ENCODE results near the gene KLK13. TPM values are rescaled to one million over a fixed set of nuclear protein-coding genes. Genes with fewer than 3 reads are reported as not detected.

The KLK13 gene
- total RNA-seq, 2 experiments from 2014 or later: not detected

DNA sequence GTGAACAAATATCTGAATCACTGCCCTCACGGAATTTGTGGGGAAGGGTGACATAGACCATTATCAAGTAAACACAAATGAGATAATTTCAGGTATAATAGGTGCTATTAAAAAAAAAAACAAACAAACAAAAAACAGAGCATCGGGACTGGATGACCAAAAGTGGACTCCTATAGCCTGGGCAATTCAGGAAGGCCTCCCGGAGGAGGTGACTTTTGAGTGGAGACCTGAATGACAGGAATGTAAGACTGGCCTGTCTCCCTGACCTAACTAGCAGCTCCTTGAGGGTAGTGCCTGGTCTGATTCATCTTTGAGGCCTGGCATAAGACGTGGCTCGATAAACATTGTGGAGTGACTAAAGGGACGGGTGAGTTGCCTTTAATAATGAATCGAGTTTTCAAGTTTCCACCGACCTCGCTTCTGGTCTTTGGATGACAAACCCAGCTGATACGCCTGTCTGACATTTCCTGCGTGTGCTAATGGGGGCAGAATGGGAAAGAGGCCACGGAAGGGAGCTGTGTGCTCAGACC, 52.2 kb downstream of the KLK13 start:
- intact Hi-C loops (cut with micrococcal nuclease): no loop called here

GRCh38 chr19:51010066-51010795, 54.7 kb downstream of the KLK13 start:
- peaks cover 25% of the 10 kb centered on the region for H3K27me3 Mint-ChIP-seq
- H3K36me3 Mint-ChIP-seq (ENCODE audit: low read depth): no peaks in the 10 kb centered on the region
- no peaks in the 10 kb centered on the region for H3K9me3 Mint-ChIP-seq
- CTCF ChIA-PET: no interaction called here
- ATAC-seq (no peak), DNase-seq (no peak)
- H3K4me1 Mint-ChIP-seq (ENCODE audit: low read depth): no peaks in the 10 kb centered on the region
- no peak overlapping the region for H3K27ac Mint-ChIP-seq
- H3K4me3 Mint-ChIP-seq: no peak overlapping the region
- TF ChIP-seq CTCF (IDR thresholded peaks at IDR 0.05): no peak
- intact Hi-C loops (cut with micrococcal nuclease): no loop called here
- POLR2A ChIA-PET: no interaction called here

More for the DNA sequence above, 52.2 kb downstream of the KLK13 start:
- DNase-seq: no peak
- TF ChIP-seq CTCF (IDR thresholded peaks at IDR 0.05): no peak
- H3K4me3 Mint-ChIP-seq: no peak overlapping the region
- ATAC-seq: no peak
- ChIA-PET CTCF (no interaction called here), POLR2A (no interaction called here)
- H3K4me1 Mint-ChIP-seq (ENCODE audit: low read depth): peaks cover 6% of the 10 kb centered on the region
- peaks cover 41% of the 10 kb centered on the region for H3K27me3 Mint-ChIP-seq
- no peaks in the 10 kb centered on the region for H3K36me3 Mint-ChIP-seq (ENCODE audit: low read depth)
- no peaks in the 10 kb centered on the region for H3K9me3 Mint-ChIP-seq
- no peak overlapping the region for H3K27ac Mint-ChIP-seq

DNA sequence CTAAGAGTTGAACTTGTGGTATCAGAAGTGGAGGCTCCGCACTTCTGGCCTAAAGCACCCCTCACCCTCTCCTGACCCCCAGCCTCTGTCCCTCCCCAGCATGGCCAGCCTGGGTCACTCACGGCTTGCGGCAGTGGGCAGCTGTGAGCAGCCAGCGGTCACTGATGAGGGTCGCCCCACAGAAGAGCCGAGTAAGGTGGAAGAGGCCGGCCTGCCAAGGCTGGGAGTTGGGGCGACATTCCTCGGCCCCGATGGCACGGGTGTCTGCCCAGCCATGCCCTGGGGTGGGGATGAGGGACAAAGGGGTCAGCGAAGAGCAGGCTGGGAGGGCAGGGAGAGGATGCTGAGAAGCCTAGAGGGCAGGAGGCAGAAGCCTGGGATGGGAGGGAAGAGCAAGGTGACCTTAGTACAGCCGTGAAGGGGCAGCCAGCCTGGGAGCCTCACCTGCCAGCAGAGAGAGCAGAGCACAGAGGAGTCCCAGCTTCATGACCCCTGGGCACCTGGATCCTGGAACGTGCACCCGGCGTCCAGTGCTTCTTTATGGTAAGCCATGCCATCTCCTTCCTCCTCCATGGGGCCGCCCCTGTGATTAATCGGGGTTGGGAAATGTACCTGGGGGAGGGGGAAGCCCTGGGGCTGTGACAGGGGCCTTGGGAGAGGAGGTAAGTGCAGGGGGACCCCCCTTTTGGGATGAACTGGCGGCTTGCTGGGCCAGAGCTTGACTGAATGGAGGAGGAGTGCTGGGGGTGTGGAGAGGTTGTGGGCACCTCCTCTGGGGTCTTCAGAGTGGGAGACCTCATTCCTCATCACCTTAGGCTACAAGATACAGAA, 55.6 kb downstream of the KLK13 start:
- no peak for TF ChIP-seq CTCF (IDR thresholded peaks at IDR 0.05)
- H3K4me3 Mint-ChIP-seq: no peak overlapping the region
- no peak overlapping the region for H3K27ac Mint-ChIP-seq
- H3K4me1 Mint-ChIP-seq (ENCODE audit: low read depth): no peaks in the 10 kb centered on the region
- intact Hi-C loops (cut with micrococcal nuclease): no loop called here
- ChIA-PET CTCF (no interaction called here), POLR2A (no interaction called here)
- ATAC-seq: no peak
- peaks cover 15% of the 10 kb centered on the region for H3K27me3 Mint-ChIP-seq
- H3K9me3 Mint-ChIP-seq: no peaks in the 10 kb centered on the region
- H3K36me3 Mint-ChIP-seq (ENCODE audit: low read depth): no peaks in the 10 kb centered on the region
- DNase-seq: no peak

GRCh38 chr19:51007488-51007887, 57.4 kb downstream of the KLK13 start:
- Mint-ChIP-seq H3K27ac (no peak overlapping the region), H3K4me1 (ENCODE audit: low read depth) (no peaks in the 10 kb centered on the region), H3K36me3 (ENCODE audit: low read depth) (no peaks in the 10 kb centered on the region), H3K27me3 (peaks cover 22% of the 10 kb centered on the region), H3K4me3 (no peak overlapping the region), H3K9me3 (no peaks in the 10 kb centered on the region)
- intact Hi-C loops (cut with micrococcal nuclease): no loop called here
- no peak for TF ChIP-seq CTCF (IDR thresholded peaks at IDR 0.05)
- CTCF ChIA-PET: no interaction called here
- no peak for ATAC-seq
- no peak for DNase-seq
- POLR2A ChIA-PET: no interaction called here

GRCh38 chr19:51006406-51006805, 58.5 kb downstream of the KLK13 start:
- Mint-ChIP-seq H3K27me3 (peaks cover 28% of the 10 kb centered on the region), H3K4me3 (no peak overlapping the region), H3K27ac (no peak overlapping the region), H3K4me1 (ENCODE audit: low read depth) (no peaks in the 10 kb centered on the region), H3K9me3 (no peaks in the 10 kb centered on the region), H3K36me3 (ENCODE audit: low read depth) (no peaks in the 10 kb centered on the region)
- ChIA-PET CTCF (no interaction called here), POLR2A (interaction anchor here (0.6 kb wide), 1 partner anchor 53 kb away, joined by 3 read pairs; no protein-coding TSS in a partner anchor)
- DNase-seq: no peak
- intact Hi-C loops (cut with micrococcal nuclease): no loop called here
- TF ChIP-seq CTCF (IDR thresholded peaks at IDR 0.05): no peak
- no peak for ATAC-seq
